Suprapubic skin (tissue), 4 donors: ENCODE data around the gene DPYSL5. TPM values are rescaled to one million over a fixed set of nuclear protein-coding genes. Genes with fewer than 3 reads are reported as not detected.

Source experiments
- DNase-seq, 2 donors: peaks; one replicate each; pipeline ENCODE4 v3.0.0-alpha.2; 2019; ENCODE audit warnings: low spot score in 2 of 2
- H3K27ac ChIP-seq: fragments of 200-600 bp; sonication (generic); one replicate; pipeline ENCODE4 v1.5.1; 2019
- H3K27me3 ChIP-seq: fragments of 200-600 bp; sonication (generic); one replicate; pipeline ENCODE4 v1.5.1; 2019
- H3K36me3 ChIP-seq: fragments of 200-600 bp; sonication (generic); one replicate; pipeline ENCODE4 v1.5.1; 2019
- H3K4me1 ChIP-seq: fragments of 200-600 bp; sonication (generic); one replicate; pipeline ENCODE4 v1.5.1; 2019
- H3K4me3 ChIP-seq: fragments of 200-600 bp; sonication (generic); one replicate; pipeline ENCODE4 v1.5.1; 2019; ENCODE audit warnings: mild to moderate bottlenecking
- H3K9me3 ChIP-seq: fragments of 200-600 bp; sonication (generic); one replicate; pipeline ENCODE4 v1.5.1; 2019
- EP300 ChIP-seq: sonication (generic); formaldehyde crosslinking; IDR thresholded peaks from one replicate; pipeline ENCODE4 v1.6.1; 2017; ENCODE audit warnings: antibody characterized with exemption
- POLR2A ChIP-seq, 2 donors: fragments of 450-650 bp; IDR thresholded peaks; one replicate each; pipeline ENCODE4 v1.6.1; 2017; ENCODE audit warnings: antibody characterized with exemption in 2 of 2, mild to moderate bottlenecking in 2 of 2, moderate library complexity in 2 of 2
- POLR2AphosphoS5 ChIP-seq, 3 donors: sonication (generic); formaldehyde crosslinking; IDR thresholded peaks; one replicate each; pipeline ENCODE4 v1.6.1; 2017; ENCODE audit warnings: antibody characterized with exemption in 3 of 3
- WGBS: methylation state at CpG from one replicate; pipeline ENCODE4 v1.1.5; 2018; 5-methylcytosine and 5-hydroxymethylcytosine counted together
- total RNA-seq, 4 donors: library from RNA; depleted of rRNA; stranded (reverse); fragments of >200 nt; gene quantifications; one replicate each; pipeline ENCODE4 v1.1.0, GENCODE V29; 2016
- TF ChIP-seq, protein P1 (sequence below), 2 donors: fragments of 200-600 bp in 1 of 2; fragments of 450-650 bp in 1 of 2; sonication (generic) in 1 of 2; IDR thresholded peaks; one replicate each; pipeline ENCODE4 v1.5.1; 2016 to 2019; ENCODE audit warnings: antibody characterized with exemption in 2 of 2, mild to moderate bottlenecking in 1 of 2, moderate library complexity in 1 of 2

Gene DPYSL5
- total RNA-seq, 4 donors from 2014 or later = not detected

DNA sequence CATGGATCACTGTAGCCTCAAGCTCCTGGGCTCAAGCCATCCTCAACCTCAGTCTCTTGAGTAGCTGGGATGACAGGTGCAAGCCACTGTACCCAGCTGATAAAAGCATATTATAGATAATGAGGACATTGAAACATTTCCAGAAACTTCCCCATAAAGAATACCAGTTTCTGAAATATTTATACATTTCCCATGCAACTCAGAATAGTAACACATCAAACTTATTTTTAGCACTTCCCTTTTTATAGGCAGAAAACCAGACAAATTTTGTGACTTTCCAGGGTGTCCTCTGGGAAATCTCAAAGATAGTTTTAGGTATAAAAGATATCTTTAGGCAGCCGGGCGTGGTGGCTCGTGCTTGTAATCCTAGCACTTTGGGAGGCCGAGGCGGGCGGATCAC is 25.1 kb upstream of the DPYSL5 start:
- Histone ChIP-seq H3K27ac (no peak overlapping the region), H3K9me3 (no peaks in the 10 kb centered on the region), H3K4me1 (no peaks in the 10 kb centered on the region), H3K4me3 (no peak overlapping the region), H3K27me3 (peaks cover 10% of the 10 kb centered on the region), H3K36me3 (no peaks in the 10 kb centered on the region)
- DNase-seq = no peak
- TF ChIP-seq POLR2A (IDR thresholded peaks at IDR 0.05) (no peak), EP300 (no peak)
- TF ChIP-seq, protein P1, sequence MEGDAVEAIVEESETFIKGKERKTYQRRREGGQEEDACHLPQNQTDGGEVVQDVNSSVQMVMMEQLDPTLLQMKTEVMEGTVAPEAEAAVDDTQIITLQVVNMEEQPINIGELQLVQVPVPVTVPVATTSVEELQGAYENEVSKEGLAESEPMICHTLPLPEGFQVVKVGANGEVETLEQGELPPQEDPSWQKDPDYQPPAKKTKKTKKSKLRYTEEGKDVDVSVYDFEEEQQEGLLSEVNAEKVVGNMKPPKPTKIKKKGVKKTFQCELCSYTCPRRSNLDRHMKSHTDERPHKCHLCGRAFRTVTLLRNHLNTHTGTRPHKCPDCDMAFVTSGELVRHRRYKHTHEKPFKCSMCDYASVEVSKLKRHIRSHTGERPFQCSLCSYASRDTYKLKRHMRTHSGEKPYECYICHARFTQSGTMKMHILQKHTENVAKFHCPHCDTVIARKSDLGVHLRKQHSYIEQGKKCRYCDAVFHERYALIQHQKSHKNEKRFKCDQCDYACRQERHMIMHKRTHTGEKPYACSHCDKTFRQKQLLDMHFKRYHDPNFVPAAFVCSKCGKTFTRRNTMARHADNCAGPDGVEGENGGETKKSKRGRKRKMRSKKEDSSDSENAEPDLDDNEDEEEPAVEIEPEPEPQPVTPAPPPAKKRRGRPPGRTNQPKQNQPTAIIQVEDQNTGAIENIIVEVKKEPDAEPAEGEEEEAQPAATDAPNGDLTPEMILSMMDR (IDR thresholded peaks at IDR 0.05) = no peak
- WGBS = 87% methylated on average over 6 of the region's 6 CpGs

DNA sequence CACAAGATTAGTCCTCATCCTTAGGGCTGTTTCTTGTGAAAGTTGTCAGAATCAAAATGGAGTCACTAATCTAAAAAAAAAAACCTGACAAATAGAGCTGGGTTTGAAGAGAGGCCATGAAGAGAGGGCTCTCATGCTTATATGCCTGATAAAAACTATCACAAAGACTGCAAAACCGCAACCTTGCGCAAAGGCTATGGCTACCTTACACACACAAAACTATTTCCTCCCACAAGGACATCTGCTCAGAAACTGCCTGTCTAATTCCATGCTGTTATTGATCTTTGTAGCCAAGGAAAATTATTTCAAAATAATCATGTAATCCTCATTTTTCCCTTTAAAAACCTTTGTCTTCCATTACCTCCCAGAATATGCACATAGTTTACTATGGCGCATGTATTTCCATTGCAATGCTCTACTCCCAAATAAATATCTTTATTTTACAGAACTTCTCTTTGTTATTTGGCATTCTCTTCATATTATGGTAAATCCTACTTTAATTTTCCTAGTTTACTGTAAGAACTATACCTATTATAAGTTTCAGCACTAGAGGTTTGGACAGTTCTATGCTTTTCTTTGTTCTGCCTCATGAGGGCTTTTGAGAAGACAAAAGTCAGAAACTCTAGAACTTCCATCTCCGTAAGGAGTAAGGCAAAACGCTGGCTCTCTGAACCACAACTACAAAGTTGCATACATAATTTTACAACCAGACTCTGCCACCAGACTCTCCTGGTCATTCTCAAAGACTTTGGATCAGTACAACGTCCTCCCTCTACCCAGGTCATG is 9.6 kb upstream of the DPYSL5 start:
- no peaks in the 10 kb centered on the region for H3K36me3 ChIP-seq
- no peaks in the 10 kb centered on the region for H3K4me1 ChIP-seq
- no peak overlapping the region for H3K27ac ChIP-seq
- TF ChIP-seq EP300 = no peak
- no peak for TF ChIP-seq POLR2A (IDR thresholded peaks at IDR 0.05)
- TF ChIP-seq POLR2AphosphoS5 (IDR thresholded peaks at IDR 0.05) = no peak
- TF ChIP-seq, protein P1 (IDR thresholded peaks at IDR 0.05) = no peak
- peaks cover 54% of the 10 kb centered on the region for H3K27me3 ChIP-seq
- H3K4me3 ChIP-seq = no peak overlapping the region
- H3K9me3 ChIP-seq = no peaks in the 10 kb centered on the region
- WGBS = 57% methylated on average over 6 of the region's 6 CpGs
- DNase-seq = no peak

- no peaks in the 10 kb centered on the region for H3K36me3 ChIP-seq
- WGBS = 92% methylated on average over 4 of the region's 4 CpGs
- DNase-seq = no peak
- H3K27ac ChIP-seq = no peak overlapping the region
- H3K4me3 ChIP-seq = no peak overlapping the region
- TF ChIP-seq EP300 (no peak), POLR2AphosphoS5 (IDR thresholded peaks at IDR 0.05) (no peak), POLR2A (IDR thresholded peaks at IDR 0.05) (no peak)
- TF ChIP-seq, protein P1 (IDR thresholded peaks at IDR 0.05) = no peak
- H3K9me3 ChIP-seq = no peaks in the 10 kb centered on the region
- H3K4me1 ChIP-seq = no peaks in the 10 kb centered on the region
- H3K27me3 ChIP-seq = peaks cover 68% of the 10 kb centered on the region
Observed at GRCh38 chr2:26840937-26841610, 6.9 kb upstream of the DPYSL5 start.

- Histone ChIP-seq H3K27ac (no peak overlapping the region), H3K27me3 (peaks cover 74% of the 10 kb centered on the region), H3K36me3 (no peaks in the 10 kb centered on the region), H3K4me3 (no peak overlapping the region), H3K4me1 (peaks cover 19% of the 10 kb centered on the region), H3K9me3 (no peaks in the 10 kb centered on the region)
- no peak for DNase-seq
- TF ChIP-seq, protein P1 (IDR thresholded peaks at IDR 0.05) = no peak
- TF ChIP-seq POLR2AphosphoS5 (IDR thresholded peaks at IDR 0.05) = no peak
- TF ChIP-seq POLR2A (IDR thresholded peaks at IDR 0.05) = no peak
- TF ChIP-seq EP300 = no peak
- WGBS = 38% methylated on average over 4 of the region's 4 CpGs
Observed at GRCh38 chr2:26843041-26843440, 4.9 kb upstream of the DPYSL5 start.

GRCh38 chr2:26845021-26845420 is 2.9 kb upstream of the DPYSL5 start:
- WGBS = 50% methylated on average over 8 of the region's 8 CpGs
- TF ChIP-seq POLR2AphosphoS5 (IDR thresholded peaks at IDR 0.05) = no peak
- TF ChIP-seq, protein P1 (IDR thresholded peaks at IDR 0.05) = no peak

More at GRCh38 chr2:26845021-26845420, 2.9 kb upstream of the DPYSL5 start:
- no peaks in the 10 kb centered on the region for H3K36me3 ChIP-seq
- H3K27ac ChIP-seq = no peak overlapping the region
- no peak overlapping the region for H3K4me3 ChIP-seq
- no peak for DNase-seq
- H3K27me3 ChIP-seq = peaks cover 81% of the 10 kb centered on the region
- peaks cover 38% of the 10 kb centered on the region for H3K4me1 ChIP-seq
- no peaks in the 10 kb centered on the region for H3K9me3 ChIP-seq
